Hippocampal formation (tissue), 2 donors: ENCODE data around the gene CAPN7.
"Not testable (repeated sequence)": the region's sequence is repeated elsewhere in the genome, so short reads cannot be mapped to it uniquely, and the experiment has no call there.

Experiments used
- DNase-seq, 2 donors: peaks; one replicate each; lab custom pipeline; 2025; lab: John Stamatoyannopoulos, UW

Gene CAPN7

GRCh38 chr3:15205934-15206661 lies at the start of gene CAPN7:
Gene CAPN7 (plus strand): TSS chr3:15206246. CDS start chr3:15206496, 250 bp downstream.
- DNase-seq: no peak

DNA sequence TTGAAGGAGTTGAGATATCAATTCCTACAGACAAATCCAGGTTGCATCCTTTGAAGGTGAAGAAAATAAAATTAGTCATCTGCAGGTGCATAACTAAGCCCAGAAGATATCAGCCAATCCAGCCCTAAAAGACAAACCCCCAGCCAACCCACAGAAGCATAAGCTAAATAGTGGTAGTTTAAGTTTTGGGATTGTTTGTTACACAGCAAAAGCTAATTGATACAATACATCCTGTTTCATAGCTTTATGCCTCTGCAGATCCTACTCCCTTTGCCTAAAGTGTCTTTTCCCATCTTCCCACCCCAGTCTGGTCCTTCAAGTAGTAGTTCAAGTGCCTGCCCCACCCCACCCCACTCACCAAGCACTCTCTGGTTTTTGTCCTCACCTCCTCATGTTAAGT lies 48.6 kb upstream of the CAPN7 start:
- DNase-seq: no peak

- DNase-seq: no peak
These were observed 46.4 kb upstream of the CAPN7 start for GRCh38 chr3:15159501-15160136.

GRCh38 chr3:15160662-15161061 lies 45.4 kb upstream of the CAPN7 start:
- no peak for DNase-seq

GRCh38 chr3:15161133-15161532 lies 44.9 kb upstream of the CAPN7 start:
- no peak for DNase-seq

DNA sequence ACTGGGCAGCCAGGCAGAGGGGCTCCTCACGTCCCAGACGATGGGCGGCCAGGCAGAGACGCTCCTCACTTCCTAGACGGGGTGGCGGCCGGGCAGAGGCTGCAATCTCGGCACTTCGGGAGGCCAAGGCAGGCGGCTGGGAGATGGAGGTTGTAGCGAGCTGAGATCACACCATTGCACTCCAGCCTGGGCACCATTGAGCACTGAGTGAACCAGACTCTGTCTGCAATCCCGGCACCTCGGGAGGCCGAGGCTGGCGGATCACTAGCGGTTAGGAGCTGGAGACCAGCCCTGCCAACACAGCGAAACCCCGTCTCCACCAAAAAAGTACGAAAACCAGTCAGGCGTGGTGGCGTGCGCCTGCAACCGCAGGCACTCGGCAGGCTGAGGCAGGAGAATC lies 42.4 kb upstream of the CAPN7 start:
- not testable (repeated sequence) for DNase-seq

DNA sequence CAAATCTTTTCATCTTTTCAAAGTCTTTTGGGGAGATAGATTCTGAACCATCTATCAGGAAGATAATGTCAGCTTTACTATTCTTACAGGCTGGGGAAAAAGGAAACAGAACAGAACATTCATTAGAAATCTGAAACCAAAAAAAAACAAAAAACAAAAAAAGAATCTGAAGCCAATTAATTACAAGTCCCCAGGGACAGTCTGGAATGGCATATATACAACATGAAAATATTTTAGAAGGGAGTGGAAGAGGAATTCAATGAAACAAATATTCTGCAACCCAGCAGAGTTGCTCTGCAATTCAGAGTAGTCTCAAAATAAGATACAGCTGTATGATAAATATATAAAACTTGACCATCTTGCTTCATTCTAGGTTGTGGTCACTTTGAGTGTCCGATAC lies 41.7 kb upstream of the CAPN7 start:
- DNase-seq: no peak

- DNase-seq: no peak
These were observed 41.0 kb upstream of the CAPN7 start for GRCh38 chr3:15165061-15165460.

GRCh38 chr3:15166391-15166790 lies 39.7 kb upstream of the CAPN7 start:
- not testable (repeated sequence) for DNase-seq

DNA sequence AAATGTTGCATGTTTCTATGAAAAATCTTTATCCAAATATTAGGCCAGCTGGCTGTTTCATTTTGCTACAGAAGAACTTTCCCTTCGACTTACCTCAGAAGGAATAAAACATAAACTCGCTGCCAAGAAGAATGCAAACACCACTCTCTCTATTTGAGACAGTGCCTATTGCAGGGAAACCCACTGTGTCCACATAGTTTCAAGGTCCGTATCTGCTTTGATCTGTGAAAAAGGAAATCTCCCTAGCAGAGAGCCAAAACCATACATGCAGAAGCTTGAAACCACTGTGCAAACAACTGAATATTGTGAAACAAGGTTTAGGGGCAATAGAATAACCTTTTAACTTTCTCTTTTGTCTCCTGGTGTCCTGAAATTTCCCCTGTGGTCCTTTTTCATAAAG lies 35.0 kb upstream of the CAPN7 start:
- no peak for DNase-seq

DNA sequence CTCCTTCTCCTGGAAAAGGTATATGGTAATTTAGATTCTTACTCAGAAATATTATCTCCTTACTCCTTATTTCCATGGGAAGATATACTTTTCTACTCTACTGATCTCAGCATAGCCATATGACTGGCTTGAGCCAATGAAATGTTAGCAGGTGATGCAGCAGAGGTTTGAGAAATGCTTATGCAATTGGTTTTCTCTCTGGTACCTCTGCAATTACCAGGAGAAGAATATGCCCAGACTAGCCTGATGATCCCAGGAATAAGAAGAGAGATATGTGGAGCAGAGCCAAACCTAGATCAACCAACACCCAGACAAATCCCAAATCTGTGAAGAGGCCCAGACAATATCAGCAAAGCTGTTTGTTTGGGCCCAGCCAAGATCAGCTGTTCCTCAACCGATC lies 33.2 kb upstream of the CAPN7 start:
- DNase-seq: no peak

GRCh38 chr3:15174953-15175352 lies 31.1 kb upstream of the CAPN7 start:
- no peak for DNase-seq

DNA sequence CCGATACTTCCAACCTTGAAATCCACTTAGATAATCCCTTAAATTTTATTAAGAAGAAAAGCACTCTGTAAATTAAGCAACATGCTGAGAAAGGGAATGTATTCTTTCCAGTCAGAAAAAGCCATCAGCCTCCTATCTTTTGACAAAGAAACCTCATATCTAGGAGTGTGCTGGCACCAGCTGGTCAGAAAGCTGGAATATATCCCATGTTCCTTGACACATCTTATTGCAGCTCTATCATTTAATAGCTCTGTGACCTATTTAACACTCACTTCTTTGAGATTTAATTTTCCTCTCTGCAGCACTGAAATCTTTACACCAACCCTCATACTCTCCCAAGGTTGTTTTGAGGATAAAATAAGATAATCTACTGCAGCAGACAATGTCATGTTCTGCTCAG lies 30.4 kb upstream of the CAPN7 start:
- DNase-seq: no peak

GRCh38 chr3:15180042-15180611 lies 25.9 kb upstream of the CAPN7 start:
- DNase-seq: no peak

DNA sequence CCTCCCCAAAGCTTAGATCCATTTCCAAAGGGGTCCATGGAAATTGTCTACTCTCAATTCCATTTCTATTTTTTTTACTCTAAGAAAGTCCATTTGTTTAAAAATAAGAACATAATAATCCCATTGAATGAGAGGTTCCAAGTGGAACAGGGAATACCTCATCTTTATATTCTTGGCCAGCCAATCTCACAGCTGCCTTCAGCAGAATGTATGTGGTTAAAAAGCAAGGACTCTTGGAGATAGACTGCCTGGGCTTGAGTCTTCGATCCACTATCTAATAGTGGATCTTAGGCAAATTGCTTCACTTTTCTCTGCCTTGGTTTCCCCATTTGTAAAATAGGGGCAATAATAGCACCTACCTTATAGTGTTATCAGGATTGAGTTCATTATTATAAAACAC lies 24.5 kb upstream of the CAPN7 start:
- no peak for DNase-seq

- no peak for DNase-seq
These were observed 24.1 kb upstream of the CAPN7 start for GRCh38 chr3:15181963-15182362.

- DNase-seq: no peak
These were observed 23.0 kb upstream of the CAPN7 start for GRCh38 chr3:15183011-15183410.

- no peak for DNase-seq
These were observed 20.6 kb upstream of the CAPN7 start for GRCh38 chr3:15185404-15185803.

DNA sequence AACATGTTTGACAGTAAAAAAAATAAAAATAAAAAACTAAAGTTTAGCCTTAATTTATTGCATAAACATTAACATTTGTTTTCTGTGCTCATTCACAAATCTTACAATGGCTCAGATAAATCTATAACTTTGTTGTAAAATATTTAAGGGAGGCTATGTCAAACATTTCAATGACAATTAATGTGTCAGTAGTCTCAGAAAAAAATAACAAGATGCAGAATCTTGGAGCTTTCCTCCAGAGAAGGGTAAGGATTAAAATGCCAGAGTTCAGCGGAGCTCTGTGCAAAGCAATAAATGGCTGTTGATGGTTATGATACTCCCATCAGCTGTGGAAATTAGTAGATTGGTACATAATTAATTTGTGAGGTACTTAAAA lies 20.0 kb upstream of the CAPN7 start:
- DNase-seq: no peak

GRCh38 chr3:15186477-15187164 lies 19.4 kb upstream of the CAPN7 start:
- not testable (repeated sequence) for DNase-seq

GRCh38 chr3:15197340-15198029 lies 8.6 kb upstream of the CAPN7 start:
- no peak for DNase-seq

DNA sequence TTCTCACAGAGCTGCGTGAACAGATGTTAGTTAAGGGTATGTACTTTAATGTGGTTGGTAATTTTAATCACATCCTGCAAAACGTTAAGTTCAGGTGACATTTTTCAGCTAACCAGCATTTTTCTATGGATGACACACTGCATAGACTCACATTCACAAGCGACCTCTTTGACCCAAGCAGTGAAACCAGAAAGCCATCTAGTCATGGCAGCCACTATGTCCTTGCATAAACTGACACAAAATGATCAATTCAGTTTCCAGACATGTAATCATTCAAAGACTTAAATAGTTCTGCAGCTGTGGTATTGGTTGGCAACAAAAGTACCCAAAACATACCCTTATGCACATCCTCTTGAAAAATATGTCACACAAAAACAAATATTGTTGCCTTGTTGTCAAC lies 7.4 kb upstream of the CAPN7 start:
- no peak for DNase-seq
